ENCODE measurements around the gene KIF2A.

- TF ChIP-seq TAF1 (IDR thresholded peaks at IDR 0.05; ENCODE audit: borderline replicate concordance, insufficient read depth, low read length) = no peak
- TF ChIP-seq REST (IDR thresholded peaks at IDR 0.05; ENCODE audit: insufficient read depth in 1 of 2, low read depth in 2 of 2, low read length in 2 of 2) = no peak
- no peak for TF ChIP-seq POLR2AphosphoS5 (IDR thresholded peaks at IDR 0.05; ENCODE audit: low read depth, low read length)
These were observed 40.7 kb downstream of the KIF2A start for GRCh38 chr5:62346748-62347147.
